HS-27A (cell line): ENCODE data around the gene CEP131.
A peak's percentile ranks its signal among the peaks of the same experiment; 100 is the strongest.
"Not testable (repeated sequence)": the region's sequence is repeated elsewhere in the genome, so short reads cannot be mapped to it uniquely, and the experiment has no call there.

Experiments used
- DNase-seq: peaks from one replicate; pipeline ENCODE4 v3.0.0-alpha.2; 2012; ENCODE audit warnings: low read depth, missing footprints

The CEP131 gene

GRCh38 chr17:81238815-81239713, 16.3 kb upstream of the CEP131 start, which contains the start of the genes NDUFAF8 and TEPSIN:
TSS of gene NDUFAF8 (plus strand) at chr17:81239318. CDS start at chr17:81239364, 46 bp downstream.
TSS of gene TEPSIN (minus strand) at chr17:81239055. CDS start at chr17:81239033, 22 bp downstream.
- DNase-seq = peak; percentile 93

DNA sequence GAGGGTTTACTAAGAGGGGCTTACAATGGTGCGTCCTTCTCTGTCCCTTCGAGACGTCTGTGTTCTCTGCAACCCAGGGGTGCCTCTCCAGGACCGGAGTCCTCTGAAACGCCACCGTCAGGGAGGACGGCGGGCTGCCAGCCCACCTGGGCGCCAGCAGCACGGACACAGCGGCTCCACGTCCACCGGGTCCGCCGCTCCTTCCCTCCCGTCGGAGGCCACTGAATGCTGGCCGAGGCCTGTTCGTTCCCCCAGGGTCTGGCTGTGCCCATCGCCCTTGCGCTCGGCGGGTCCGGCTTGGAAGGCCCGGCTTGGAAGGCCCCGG, 15.7 kb upstream of the CEP131 start:
- no peak for DNase-seq

DNA sequence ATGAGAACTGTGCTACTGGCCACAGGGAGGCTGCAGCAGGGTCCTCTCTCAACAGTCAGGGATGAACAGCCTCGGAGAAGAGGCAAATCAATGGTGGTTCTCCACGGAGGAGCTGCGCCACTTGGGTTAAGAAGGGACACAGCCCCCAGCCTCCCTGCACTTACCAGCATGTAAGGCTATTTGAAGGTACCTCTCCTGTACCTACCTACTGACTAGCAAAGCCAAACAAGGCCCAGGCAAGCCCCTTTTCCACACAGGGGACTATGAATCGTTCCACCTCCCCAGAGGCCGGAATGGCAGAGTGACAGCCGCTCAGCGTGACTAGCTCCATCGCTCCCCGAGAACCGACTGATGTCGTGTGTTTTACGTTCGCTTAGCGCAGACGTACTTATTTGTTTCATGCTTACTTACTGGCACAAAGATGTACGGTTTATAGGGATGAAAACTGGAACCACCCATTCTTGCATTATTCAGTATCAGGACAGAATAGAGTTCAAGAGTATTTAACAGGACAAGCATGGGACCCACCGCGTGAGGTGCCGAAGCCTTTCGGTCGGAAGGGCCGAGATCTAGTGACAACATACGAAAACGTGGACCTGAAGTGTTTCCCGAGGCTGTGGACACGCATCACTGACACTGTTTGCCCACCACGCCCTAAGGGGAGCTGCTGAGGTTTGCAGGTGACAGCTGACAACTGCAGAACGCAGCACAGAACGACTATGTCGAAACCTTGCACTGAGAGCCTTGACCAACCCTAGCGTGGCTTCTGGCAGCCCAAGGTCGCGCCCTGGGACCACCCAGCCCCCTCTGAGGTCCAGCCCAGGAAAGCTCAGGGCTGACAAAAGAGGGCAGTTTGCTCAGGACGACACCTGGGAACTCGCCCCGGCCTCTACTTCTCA, 15.1 kb upstream of the CEP131 start:
- DNase-seq = no peak

- DNase-seq = no peak
Observed at GRCh38 chr17:81236784-81237183, 14.0 kb upstream of the CEP131 start.

DNA sequence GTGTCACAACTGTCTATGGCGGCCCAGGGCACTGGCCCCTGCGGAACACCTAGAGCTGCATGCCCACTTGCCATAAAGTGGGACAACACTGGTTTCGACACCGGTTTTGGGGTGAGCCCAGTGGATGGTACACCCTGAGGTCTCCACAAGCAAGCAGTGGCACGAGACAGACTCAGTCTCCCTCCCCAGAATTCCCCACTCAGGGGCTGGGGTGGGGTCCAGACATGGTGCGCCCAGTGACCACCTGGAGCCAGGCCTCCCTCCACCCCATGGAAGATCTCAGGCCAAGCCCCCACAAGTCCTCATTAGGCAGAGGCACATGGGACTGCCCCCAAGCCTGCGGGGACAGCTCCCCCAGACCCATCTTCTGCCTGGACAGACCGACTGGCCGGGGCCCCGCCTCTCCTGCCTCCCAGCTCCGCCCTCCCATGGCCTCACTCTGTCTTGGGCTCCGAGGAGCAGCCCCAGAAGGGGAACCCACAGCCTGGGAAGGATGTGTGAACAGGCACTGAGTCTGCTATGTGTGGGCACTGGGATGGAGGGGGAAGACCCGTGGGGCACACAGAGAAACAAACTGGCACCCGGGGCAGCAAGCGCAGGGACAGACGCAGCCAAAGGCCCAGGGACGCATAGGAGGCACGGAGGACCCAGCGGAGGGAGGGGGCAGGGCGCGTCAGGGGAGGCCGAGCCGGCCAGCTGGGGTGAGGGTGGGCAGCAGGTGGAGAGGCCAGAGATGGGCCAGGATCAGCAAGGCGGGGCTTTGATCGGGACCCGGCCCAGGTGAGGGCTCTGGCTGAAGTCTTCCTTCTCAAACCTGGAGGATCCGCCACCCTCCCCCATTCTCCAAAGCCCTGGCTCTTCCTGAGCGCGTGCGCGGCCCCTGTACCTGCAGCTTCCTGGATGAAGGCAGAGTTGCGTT, 13.3 kb upstream of the CEP131 start:
- DNase-seq = no peak

DNA sequence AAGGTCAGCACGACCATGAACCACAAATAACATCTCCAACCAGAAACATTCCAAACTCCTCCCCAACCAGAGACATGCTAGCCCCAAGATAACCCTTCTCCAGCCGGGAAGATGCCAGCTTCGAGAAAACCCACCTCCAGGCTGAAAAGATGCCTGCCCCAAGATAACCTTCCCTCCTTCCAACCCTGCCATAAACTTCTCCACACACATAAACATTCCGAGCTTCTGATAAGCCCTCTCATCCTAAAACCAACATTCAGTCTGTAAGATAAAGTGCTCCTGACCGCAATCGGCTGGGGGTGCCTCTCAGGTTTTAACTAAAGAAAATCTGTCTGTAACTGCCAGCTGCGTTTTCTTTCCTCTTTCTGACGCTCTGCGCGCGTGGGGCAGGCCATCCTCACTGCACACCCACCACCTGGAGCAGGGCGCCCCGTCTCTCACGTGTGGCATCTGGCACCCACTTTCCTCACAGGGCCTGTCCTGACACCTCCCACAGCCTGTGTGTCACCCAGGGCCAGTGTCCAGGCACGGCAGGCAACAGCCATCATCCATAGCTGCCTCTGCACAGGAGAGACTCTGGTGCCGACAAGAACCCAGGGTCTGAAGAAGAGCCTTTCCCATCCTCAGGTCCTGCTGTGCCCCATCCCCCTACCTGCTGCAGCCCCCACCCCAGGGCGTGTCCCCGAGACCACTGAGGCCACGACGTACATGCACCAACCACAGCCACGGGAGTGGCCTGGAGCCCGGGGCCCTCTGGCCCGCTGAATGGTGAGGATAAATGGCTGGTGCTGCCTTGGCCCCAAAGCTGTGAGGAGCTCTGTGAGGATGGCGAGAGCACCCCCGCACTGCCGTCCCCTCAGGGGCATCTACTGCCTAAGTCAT, 12.4 kb upstream of the CEP131 start:
- DNase-seq = no peak

- no peak for DNase-seq
Observed at GRCh38 chr17:81234506-81234855, 11.7 kb upstream of the CEP131 start.

DNA sequence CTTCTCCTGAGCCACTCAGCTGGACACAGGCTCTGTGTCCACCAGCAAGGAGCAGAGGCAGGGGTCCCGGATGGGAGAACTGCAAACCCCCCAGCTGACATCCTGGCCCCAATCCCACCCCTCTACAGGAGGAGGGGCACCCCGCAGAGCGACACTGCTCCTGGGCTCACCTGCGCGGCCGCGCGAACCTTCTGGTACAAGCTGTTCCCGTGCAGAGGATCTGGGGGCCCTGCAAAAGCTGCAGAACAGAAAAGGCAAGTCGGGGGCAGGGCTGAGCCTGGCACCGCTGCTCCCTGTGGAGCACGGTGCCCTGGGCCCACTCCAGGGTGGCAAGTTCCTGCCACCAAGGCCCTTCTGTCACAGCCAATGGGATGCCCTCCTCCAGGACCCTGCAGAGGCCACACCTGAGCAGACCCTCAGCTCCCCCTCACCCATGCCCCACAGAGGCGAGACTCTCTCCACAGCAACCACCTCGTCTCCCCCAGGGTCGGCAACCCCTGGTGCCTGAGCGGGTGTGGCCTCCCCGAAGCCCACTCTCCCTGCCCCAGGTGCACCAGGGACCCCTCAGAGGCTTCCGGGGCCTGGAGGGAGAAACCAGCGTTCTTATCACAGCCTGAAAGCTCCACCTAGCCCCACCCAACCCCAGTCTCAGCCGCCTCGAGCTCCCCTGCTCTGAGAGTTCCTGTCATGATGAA, 11.2 kb upstream of the CEP131 start:
- DNase-seq = no peak

- no peak for DNase-seq
Observed at GRCh38 chr17:81233316-81233715, 10.6 kb upstream of the CEP131 start.

- DNase-seq = no peak
Observed at GRCh38 chr17:81232616-81233241, 10.0 kb upstream of the CEP131 start.

- no peak for DNase-seq
Observed at GRCh38 chr17:81231766-81232581, 9.2 kb upstream of the CEP131 start.

DNA sequence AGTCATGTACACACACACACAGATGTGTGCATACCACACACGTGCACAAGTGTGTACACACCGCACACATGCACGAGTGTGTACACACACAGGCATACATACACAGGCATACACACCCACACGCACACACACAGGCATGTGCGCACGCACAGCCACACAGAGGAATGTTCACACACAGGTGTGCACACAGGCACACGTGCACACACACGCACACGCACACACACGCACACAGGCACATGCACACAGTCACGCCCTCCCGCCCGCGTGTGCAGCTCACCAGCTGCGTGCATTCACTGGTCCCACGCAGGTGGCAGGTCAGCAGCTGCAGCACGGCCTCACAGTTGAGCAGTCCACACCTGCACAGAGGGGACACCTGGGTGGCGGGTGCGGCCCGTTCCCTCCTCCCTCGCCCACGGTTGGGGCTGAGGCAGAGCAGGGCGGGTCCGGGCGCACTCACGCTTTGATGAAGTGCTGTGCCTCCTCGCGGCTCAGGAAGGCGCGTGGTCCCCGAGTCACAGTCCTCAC, 8.4 kb upstream of the CEP131 start:
- DNase-seq = no peak

DNA sequence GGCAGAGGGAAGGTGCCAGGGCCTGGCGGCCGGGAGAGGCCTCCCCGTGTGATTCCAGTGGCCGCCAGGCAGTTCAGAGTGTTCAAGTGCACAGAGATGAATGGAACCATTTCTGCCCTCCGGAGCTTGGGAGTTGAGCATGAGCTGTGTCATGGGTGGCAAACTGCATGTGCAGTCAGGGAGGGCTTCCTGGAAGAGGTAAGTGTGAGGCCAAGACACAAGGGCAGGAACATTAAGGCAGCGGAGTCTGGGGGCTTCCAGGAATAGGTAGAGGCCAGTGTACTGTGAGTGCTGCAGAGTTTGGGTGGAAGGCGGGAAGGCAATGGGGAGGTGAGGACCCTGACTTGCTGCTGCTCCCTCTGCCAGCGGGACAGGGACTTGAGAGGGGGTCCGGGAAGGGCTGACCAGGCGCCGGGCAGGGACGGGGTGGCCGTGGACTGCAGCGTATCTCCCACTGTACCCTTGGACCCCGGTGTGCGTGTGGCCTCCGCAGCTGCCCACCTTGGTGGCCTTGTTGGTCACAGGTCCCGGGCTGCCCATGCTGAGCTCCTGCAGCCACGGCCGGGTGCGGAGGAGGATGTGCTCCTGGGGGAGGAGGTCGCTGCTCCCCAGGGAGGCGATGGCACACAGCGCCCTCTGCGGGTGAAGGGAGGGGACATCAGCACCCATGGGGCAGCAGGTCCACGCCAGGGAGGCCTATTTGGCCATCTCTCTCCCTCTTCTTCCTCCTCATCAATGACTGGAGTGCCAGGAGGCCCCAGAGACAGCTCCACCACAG, 7.5 kb upstream of the CEP131 start:
- DNase-seq = no peak

DNA sequence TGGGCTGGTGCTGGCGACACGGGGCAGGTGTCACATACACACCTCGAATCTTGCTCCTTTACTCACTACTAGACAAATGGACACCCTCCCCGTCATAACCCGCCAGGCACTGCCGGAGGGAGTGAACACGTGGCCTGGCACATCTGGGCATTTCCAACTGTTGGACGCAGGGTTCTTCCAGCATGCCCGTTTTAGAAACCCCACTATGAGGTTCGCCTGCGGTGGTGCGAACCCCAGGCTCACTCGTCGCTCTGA, 6.8 kb upstream of the CEP131 start:
- DNase-seq = no peak

- DNase-seq = no peak
Observed at GRCh38 chr17:81228834-81229665, 6.3 kb upstream of the CEP131 start.

GRCh38 chr17:81228420-81228819, 5.7 kb upstream of the CEP131 start:
- DNase-seq = no peak

DNA sequence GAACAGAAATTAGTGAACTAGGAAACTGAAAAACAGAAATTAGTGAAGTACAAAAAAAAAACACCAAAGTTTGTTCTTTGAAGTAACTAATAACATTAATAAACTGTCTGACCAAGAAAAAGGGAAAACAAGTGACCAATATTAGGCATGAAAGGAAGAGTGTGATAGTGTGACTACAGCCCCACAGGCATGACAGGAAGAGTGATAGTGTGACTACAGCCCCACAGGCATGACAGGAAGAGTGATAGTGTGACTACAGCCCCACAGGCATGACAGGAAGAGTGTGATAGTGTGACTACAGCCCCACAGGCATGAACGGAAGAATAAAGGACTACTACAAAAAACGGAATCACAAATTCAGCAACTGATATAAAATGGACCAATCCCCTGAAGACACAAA, 4.9 kb upstream of the CEP131 start:
- not testable (repeated sequence) for DNase-seq
